Activated T-cell treated with anti-CD3 and anti-CD28 coated beads, Interleukin-2, amount 50 U/mL, for 24 hours (primary cell): ENCODE measurements around the gene INPP5F.
"Not testable (repeated sequence)": the region's sequence is repeated elsewhere in the genome, so short reads cannot be mapped to it uniquely, and the experiment has no call there.

Experiments
- DNase-seq: peaks from one replicate; pipeline ENCODE4 v3.0.0-alpha.2; 2020
- H3K27ac Mint-ChIP-seq: 2 replicates; pipeline ENCODE4 v1.8.0; 2020; ENCODE audit warnings: mild to moderate bottlenecking, mixed read lengths
- H3K27me3 Mint-ChIP-seq: 2 replicates; pipeline ENCODE4 v1.8.0; 2020; ENCODE audit warnings: mixed read lengths
- H3K36me3 Mint-ChIP-seq: 2 replicates; pipeline ENCODE4 v1.8.0; 2020; ENCODE audit warnings: low read depth, mixed read lengths
- H3K4me1 Mint-ChIP-seq: 2 replicates; pipeline ENCODE4 v1.8.0; 2020; ENCODE audit warnings: low read depth, mixed read lengths
- H3K4me3 Mint-ChIP-seq: 2 replicates; pipeline ENCODE4 v1.8.0; 2020; ENCODE audit warnings: mild to moderate bottlenecking, moderate library complexity, mixed read lengths
- H3K9me3 Mint-ChIP-seq: 2 replicates; pipeline ENCODE4 v1.8.0; 2020; ENCODE audit warnings: mixed read lengths

The INPP5F gene

DNA sequence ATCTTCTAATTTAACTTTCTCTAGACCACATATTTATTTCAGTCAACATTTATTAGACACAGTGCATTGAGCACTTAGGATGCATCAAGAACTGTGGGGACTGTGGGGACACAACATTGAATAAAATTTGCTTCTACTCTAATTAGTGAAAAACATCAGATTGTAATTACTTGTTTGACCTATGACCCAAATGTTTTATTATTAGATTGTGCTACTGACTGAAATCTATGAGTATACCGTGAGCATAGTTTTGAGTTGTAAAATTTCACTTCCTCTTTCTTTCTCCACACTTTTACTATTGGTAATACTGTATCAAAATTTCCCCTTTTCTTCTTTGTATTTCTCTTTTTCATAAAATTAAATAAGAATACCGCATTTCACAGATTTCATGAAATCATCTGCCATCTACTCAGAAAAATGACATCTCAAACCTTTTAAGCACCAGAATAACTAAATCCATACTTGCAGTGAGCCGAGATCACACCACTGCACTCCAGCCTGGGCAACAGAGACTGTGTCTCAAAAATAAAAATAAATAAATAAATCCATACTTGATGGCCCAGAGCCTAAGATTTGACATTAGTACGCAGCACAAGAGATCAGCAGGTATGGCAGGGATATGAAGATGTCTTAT lies 25.4 kb upstream of the INPP5F start:
- H3K4me1 Mint-ChIP-seq = peaks cover 44% of the 10 kb centered on the region
- peak overlapping the region; percentile 74 for H3K27ac Mint-ChIP-seq

DNA sequence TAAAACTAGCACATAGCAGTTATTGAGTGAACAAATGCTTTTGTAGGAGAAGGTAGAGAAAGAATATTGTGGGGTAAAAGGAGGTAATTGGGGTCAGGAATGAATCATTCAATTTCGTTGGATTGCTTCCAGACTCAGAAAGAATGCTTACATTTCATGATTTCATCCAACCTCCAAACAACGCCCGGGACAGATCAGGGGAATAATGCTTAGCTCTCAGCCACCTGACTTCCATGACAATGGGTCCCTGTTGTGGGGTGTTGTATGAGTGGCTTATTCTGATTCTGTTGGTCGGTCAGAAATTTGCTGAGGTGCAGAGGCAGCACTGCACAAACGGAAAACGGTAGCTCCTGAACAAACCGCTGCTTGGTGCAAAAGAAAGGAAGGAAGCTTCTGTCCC lies 24.0 kb upstream of the INPP5F start:
- H3K4me1 Mint-ChIP-seq = peaks cover 57% of the 10 kb centered on the region
- H3K27me3 Mint-ChIP-seq = no peaks in the 10 kb centered on the region
- peak overlapping the region; percentile 89 for H3K27ac Mint-ChIP-seq
- DNase-seq = no peak
- no peak overlapping the region for H3K4me3 Mint-ChIP-seq
- peaks cover 30% of the 10 kb centered on the region for H3K36me3 Mint-ChIP-seq
- peaks cover 20% of the 10 kb centered on the region for H3K9me3 Mint-ChIP-seq

More for the DNA sequence above, 25.4 kb upstream of the INPP5F start:
- DNase-seq = no peak
- H3K9me3 Mint-ChIP-seq = peaks cover 10% of the 10 kb centered on the region
- H3K4me3 Mint-ChIP-seq = peak overlapping the region; percentile 23
- H3K27me3 Mint-ChIP-seq = no peaks in the 10 kb centered on the region
- H3K36me3 Mint-ChIP-seq = peaks cover 17% of the 10 kb centered on the region

DNA sequence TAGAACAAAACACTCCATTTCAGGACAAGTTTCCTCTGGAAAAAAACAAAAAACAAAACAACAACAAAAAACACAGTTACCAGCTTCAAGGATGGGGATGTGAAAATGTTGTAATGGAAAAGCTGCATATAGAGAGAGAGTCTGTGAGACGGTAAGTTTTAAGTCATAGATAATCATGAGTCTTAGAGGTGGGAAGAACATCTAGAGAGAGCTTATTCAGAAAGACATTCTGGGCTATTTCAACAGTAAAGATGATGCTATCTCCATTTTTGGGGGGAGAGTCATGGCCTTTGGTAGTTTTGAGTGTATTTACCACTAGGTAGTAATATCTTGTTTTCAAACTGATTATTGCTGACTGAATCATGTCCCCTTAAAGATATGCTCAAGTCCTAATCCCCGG lies 23.3 kb upstream of the INPP5F start:
- Mint-ChIP-seq H3K27ac (peak overlapping the region; percentile 89), H3K36me3 (peaks cover 37% of the 10 kb centered on the region), H3K9me3 (peaks cover 25% of the 10 kb centered on the region), H3K4me3 (no peak overlapping the region), H3K27me3 (no peaks in the 10 kb centered on the region), H3K4me1 (peaks cover 64% of the 10 kb centered on the region)
- DNase-seq = no peak

DNA sequence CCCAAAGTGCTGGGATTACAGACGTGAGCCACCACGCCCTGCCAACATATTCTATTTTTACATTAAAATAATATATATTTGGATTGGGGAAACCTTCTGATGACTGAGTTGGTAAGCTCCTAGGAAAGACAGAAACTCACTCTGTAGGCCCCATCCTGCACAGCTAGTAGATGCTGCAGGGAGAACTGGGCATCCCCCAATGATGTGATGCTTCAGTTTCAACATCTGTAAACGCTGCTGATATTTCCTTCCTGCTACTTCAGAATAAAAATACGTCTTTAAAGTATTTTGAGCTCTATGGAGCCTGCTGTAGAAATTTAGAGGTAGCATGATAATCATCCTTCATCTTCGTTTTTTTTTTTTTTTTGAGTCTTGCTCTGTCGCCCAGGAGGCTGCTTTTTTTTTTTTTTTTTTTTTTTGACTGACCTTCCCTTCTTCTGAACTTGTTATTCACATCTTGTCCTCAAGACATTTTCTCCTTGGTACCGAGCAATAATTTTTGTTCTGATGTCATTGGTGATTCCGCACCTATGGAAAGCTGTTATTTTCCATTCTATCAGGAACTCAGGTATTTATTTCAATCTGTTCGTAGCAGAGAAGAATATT lies 21.8 kb upstream of the INPP5F start:
- no peak for DNase-seq
- H3K9me3 Mint-ChIP-seq = peaks cover 31% of the 10 kb centered on the region
- H3K4me3 Mint-ChIP-seq = peak overlapping the region; percentile 59
- H3K27me3 Mint-ChIP-seq = no peaks in the 10 kb centered on the region
- peaks cover 47% of the 10 kb centered on the region for H3K36me3 Mint-ChIP-seq
- H3K27ac Mint-ChIP-seq = peak overlapping the region; percentile 98
- peaks cover 75% of the 10 kb centered on the region for H3K4me1 Mint-ChIP-seq

DNA sequence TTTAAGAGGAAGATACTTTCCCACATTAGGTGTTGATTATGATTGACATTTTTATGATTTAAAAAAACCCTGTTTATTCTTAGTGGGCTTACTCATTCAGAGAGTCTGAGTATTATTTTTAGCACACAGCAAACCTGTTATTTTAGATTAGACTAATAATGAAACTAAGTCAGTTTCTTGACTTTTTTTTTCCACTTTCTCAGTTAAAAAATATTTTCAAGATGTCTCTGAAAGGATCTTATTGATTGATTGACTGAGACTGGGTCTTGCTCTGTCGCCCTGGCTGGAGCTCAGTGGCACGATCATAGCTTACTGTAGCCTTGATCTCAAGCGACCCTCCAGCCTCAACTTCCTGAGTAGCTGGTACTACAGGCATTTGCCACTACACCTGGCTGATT lies 20.4 kb upstream of the INPP5F start:
- no peaks in the 10 kb centered on the region for H3K27me3 Mint-ChIP-seq
- peak overlapping the region; percentile 98 for H3K27ac Mint-ChIP-seq
- DNase-seq = peak; percentile 76
- H3K36me3 Mint-ChIP-seq = peaks cover 57% of the 10 kb centered on the region
- H3K4me3 Mint-ChIP-seq = peak overlapping the region; percentile 59
- peaks cover 81% of the 10 kb centered on the region for H3K4me1 Mint-ChIP-seq
- H3K9me3 Mint-ChIP-seq = peaks cover 42% of the 10 kb centered on the region

DNA sequence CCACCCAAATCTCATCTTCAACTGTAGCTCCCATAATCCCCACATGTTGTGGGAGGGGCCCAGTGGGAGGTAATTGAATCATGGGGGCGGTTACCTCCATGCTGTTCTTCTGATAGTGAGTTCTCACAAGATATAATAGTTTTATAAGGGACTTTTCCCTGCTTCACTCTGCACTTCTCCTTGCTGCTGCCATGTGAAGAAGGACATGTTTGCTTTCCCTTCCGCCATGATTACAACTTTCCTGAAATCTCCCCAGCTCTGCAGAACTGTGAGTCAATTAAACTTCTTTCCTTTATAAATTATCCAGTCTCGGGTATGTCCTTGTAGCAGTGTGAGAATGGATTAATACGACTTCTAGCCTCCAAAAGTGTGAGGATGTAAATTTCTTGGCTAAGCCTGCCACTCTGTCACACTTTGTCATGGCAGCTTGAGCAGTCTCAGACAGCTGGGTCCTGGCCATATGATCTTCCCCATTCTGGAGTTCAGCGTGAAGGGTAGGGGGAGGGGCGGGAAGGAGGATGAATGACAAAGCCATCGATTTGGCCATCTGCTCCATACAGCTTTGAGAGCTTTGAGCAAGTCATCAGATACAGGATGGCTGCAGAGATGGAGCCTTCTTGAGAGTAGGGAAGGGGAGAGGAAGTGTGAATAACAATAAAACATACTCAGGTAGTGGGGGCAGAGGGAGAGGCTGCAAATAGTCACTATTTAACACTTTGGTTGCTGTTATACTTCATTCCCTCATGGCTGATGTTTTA lies 19.1 kb upstream of the INPP5F start:
- H3K4me3 Mint-ChIP-seq = no peak overlapping the region
- H3K27ac Mint-ChIP-seq = peak overlapping the region; percentile 98
- DNase-seq = peak; percentile 53
- peaks cover 47% of the 10 kb centered on the region for H3K9me3 Mint-ChIP-seq
- H3K36me3 Mint-ChIP-seq = peaks cover 65% of the 10 kb centered on the region
- H3K4me1 Mint-ChIP-seq = peaks cover 81% of the 10 kb centered on the region
- no peaks in the 10 kb centered on the region for H3K27me3 Mint-ChIP-seq

DNA sequence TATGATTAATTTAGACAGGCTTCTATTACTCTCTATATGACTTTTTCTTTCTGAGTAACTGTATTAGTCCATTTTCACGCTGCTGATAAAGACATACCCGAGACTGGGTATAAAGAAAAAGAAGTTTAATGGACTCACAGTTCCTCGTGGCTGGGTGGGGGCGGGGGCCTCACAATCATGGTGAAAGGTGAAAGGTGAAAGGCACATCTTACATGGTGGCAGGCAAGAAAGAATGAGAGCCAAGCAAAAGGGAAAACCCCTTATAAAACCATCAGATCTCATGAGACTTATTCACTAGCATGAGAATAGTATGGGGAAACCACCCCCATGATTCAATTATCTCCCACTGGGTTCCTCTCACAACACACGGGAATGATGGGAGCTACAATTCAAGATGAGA lies 18.5 kb upstream of the INPP5F start:
- peak; percentile 71 for DNase-seq
- Mint-ChIP-seq H3K27ac (peak overlapping the region; percentile 98), H3K4me1 (peaks cover 75% of the 10 kb centered on the region), H3K9me3 (peaks cover 47% of the 10 kb centered on the region), H3K36me3 (peaks cover 65% of the 10 kb centered on the region)
- H3K4me3 Mint-ChIP-seq, H3K27me3 Mint-ChIP-seq: not testable (repeated sequence)

DNA sequence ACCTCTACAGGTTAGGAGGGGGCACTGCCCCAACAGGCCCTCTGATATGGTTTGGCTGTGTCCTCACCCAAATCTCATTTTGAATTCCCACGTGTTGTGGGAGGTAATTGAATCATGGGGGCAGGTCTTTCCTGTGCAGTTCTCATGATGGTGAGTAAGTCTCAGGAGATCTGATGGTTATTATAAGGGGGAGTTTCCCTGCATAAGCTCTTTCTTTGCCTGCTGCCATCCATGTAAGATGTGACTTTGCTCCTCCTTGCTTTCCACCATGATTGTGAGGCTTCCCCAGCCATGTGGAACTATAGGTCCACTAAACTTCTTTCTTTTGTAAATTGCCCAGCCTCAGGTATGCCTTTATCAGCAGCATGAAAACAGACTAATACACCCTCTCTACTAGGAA lies 14.9 kb upstream of the INPP5F start:
- Mint-ChIP-seq H3K4me1 (peaks cover 52% of the 10 kb centered on the region), H3K9me3 (peaks cover 38% of the 10 kb centered on the region), H3K36me3 (peaks cover 45% of the 10 kb centered on the region)
- DNase-seq, H3K27me3 Mint-ChIP-seq, H3K4me3 Mint-ChIP-seq, H3K27ac Mint-ChIP-seq: not testable (repeated sequence)

DNA sequence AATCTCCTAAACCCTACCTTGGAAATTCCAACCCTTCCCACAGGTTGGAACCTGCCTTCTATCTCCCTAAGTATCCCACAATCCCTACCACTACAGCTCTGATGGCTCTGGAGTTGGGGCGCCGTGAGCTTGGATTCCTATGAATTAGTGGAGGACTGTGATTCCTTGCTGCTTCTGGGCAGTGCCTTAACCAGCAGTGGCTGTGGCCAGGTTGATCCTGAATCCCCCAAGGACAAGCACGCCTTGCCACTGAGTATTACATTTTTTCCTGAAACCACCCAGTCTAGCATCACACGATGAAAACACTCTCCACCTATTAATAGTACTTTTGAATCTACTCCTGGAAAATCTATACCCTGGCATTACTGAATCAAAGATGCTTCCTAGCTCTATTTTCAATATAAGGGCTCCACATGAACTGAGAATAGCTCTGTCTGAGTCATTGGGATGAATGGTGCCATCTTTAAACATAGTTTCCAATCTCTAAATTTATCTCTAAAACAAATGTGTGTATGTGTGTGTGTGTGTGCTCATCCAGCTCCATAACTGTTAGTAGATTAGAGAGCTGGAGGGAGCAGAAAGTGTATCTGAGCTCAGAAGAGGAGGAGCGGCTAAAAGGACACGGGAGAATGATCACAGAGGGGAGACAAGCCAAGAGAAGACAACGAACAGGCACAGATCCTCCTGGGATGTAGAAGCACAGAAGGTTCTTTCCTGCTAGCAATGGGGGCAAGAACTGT lies 11.9 kb upstream of the INPP5F start:
- Mint-ChIP-seq H3K4me3 (no peak overlapping the region), H3K36me3 (peaks cover 20% of the 10 kb centered on the region), H3K4me1 (peaks cover 27% of the 10 kb centered on the region), H3K27me3 (no peaks in the 10 kb centered on the region), H3K9me3 (peaks cover 19% of the 10 kb centered on the region), H3K27ac (no peak overlapping the region)
- no peak for DNase-seq

DNA sequence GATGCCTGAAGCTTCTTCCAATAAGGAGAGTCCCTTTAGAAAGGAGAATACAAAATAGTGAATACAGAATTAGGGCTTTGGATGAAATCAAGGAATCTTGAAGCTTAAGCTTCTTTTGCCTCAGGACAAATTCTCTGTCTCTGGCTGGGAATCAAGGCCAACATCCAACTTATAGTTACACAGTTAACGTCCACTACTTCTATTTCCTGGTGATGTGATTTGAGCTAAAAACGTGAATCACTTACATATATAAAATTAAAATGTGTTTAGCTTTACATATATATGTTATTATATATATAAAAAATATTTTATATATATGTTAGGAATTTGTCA lies 11.4 kb upstream of the INPP5F start:
- H3K27me3 Mint-ChIP-seq = no peaks in the 10 kb centered on the region
- DNase-seq = no peak
- H3K4me1 Mint-ChIP-seq = peaks cover 22% of the 10 kb centered on the region
- no peak overlapping the region for H3K4me3 Mint-ChIP-seq
- H3K36me3 Mint-ChIP-seq = peaks cover 15% of the 10 kb centered on the region
- no peak overlapping the region for H3K27ac Mint-ChIP-seq
- H3K9me3 Mint-ChIP-seq = peaks cover 14% of the 10 kb centered on the region

DNA sequence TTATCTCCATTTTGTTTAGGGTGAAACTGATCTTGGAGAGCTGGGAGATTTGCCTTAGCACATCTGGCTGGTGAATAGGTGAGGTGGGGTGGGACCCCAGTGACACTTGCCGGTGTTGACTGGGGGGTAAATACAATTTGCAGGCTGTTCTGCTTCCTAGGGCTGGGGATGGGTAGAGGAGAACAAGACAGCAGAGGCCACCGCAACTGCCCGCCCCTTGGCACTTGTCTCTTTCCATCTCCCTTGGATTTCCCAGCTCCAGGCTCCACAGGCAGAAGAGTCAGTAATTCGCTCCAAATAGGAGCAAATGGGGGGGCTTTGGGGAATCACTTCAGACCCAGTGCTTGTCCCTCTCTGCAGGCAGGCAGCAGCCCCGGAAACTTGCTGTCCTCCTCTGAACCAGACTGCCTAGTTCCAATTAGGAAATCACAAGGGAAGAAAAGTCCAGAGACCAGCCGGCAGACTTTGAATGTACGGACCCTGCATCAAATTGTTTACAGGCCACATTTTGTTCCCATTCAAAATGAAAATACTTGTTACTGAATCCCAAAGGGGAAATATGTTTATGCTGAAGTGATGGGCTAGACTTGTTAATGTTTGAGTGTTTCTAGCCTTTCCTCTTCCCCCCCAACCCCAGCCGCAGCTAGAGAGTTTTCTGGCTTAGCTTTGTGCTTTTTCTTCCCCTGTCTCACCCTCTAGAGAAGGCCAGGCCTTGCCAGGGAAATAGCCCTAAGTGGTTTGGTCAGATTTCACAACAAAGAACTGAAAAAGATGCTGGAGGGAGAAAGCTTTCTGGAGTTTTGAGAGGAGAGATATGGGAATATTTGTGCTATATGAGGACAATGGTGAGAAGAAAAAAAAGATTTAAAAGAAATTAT lies 10.0 kb upstream of the INPP5F start:
- no peak overlapping the region for H3K4me3 Mint-ChIP-seq
- no peak overlapping the region for H3K27ac Mint-ChIP-seq
- H3K9me3 Mint-ChIP-seq = peaks cover 5% of the 10 kb centered on the region
- no peaks in the 10 kb centered on the region for H3K27me3 Mint-ChIP-seq
- no peak for DNase-seq
- peaks cover 12% of the 10 kb centered on the region for H3K4me1 Mint-ChIP-seq
- peaks cover 4% of the 10 kb centered on the region for H3K36me3 Mint-ChIP-seq

DNA sequence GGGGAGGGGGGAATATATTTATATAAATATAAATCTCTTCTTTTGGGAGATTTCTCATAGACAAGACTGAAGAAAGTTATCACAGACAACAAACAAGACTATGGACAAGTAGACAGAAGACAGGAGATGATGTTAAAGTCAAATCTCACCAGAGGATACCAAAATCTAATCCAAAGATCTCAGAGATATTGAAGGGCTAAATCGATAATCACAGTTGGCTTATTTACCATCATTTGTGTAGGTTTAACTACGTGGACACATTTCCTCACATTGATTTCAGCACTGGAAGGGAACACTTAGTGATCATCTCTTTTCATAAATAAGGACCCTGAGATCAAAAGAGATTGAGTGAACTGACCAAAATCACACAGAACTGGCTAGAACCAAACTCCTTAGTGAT lies 2.7 kb upstream of the INPP5F start:
- peaks cover 33% of the 10 kb centered on the region for H3K4me1 Mint-ChIP-seq
- no peak overlapping the region for H3K27ac Mint-ChIP-seq
- H3K36me3 Mint-ChIP-seq = peaks cover 8% of the 10 kb centered on the region
- H3K4me3 Mint-ChIP-seq = no peak overlapping the region
- no peaks in the 10 kb centered on the region for H3K9me3 Mint-ChIP-seq
- no peaks in the 10 kb centered on the region for H3K27me3 Mint-ChIP-seq
- DNase-seq = no peak

DNA sequence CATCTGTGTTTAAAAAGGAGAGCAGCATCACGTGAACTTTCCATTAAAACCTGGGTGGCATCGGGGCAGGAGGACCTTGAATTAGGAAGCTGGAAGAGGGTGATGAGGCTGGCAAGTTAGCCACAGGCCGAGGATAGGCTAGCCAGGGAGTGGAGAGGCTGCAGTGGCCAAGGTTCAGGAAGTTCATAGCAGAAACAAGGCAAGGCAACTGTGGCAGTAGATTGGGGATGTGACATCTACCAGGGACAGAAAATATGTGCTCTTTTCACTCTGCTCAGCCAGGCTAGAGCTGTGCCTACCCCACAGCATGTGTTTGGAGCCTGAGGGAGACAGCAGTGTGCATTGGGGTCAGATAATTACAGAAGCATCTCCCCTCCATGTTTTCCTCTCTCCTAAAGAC lies 2.2 kb upstream of the INPP5F start:
- DNase-seq = no peak
- Mint-ChIP-seq H3K27me3 (no peaks in the 10 kb centered on the region), H3K36me3 (peaks cover 8% of the 10 kb centered on the region), H3K9me3 (no peaks in the 10 kb centered on the region), H3K27ac (peak overlapping the region; percentile 22), H3K4me1 (peaks cover 37% of the 10 kb centered on the region), H3K4me3 (no peak overlapping the region)
